Suppressor macrophage treated with lipopolysaccharide for 4 hours (primary cell): ENCODE results near the gene EBF4.

Source experiments
- DNase-seq: peaks from one replicate; pipeline ENCODE4 v3.0.0-alpha.2; 2020

The EBF4 gene

GRCh38 chr20:2745936-2746635 is 53.5 kb downstream of the EBF4 start:
- no peak for DNase-seq

DNA sequence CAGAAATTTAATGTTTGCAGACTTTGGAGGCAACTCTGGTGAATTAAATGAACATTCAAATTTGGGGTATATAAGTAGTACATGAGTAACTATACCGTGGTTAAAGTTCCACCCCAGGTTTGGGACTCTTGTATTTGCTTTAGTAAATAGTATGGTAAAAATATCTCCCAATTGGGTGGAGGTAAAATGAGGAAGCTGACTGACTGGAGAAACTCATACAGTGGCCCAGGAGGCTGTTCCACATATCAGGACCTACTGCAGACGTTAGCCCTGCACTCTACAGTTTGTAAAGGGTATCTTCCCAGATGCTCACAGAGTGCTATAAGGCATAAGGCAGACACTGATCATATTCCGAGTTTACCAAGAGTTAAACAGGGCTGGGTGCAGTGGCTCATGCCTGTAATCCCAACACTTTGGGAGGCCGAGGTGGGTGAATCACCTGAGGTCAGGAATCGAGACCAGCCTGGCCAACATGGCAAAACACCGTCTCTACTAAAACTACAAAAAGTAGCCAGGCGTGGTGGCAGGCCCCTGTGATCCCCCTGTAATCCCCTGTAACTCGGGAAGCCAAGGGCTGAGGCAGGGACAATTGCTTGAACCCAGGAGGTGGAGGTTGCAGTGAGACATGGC is 54.2 kb downstream of the EBF4 start:
- DNase-seq, result no peak

- no peak for DNase-seq
Measured at GRCh38 chr20:2747676-2748235, 55.2 kb downstream of the EBF4 start.

DNA sequence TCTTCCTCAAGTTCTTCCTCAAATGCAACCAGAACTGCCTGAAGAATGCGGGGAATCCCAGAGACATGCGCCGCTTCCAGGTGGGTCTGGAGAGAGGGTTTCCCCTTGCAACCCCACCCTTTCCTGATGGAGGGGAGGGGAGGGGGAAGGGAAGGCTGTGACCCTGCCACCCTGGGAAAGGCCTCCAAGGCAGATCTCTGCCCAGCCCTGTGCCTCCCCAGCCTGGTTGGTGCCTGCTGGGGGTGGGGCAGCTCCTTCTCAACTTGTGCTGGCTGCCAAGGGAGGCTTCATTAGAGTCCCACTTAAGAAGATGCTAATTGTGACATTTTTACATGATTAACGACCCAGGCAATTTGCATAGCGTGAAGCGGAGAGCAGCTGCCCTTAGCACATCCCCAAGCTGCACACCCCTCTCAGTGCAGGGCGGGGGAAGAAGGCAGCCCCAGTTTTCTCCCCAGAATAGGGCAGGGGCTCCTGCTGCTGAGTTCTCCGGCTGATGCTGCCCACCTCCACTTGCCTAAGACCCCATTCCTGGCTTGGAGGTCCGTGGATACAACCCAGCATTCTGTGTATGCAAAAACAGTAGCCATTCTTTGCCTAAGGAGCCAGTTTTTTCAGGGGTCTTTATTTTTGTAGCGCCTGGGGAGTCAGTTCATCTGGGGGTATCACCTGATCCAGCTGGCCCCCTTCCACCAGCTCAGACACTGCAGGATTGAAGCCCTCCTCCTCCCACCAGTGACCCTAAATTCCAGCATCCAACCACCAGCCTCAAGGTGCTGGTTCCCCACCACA is 56.2 kb downstream of the EBF4 start:
- no peak for DNase-seq

GRCh38 chr20:2749343-2749950 is 56.9 kb downstream of the EBF4 start:
- DNase-seq, result no peak

GRCh38 chr20:2749951-2750490 is 57.4 kb downstream of the EBF4 start:
- DNase-seq, result no peak

GRCh38 chr20:2750491-2751251 is 58.1 kb downstream of the EBF4 start:
- peak; percentile 86 for DNase-seq

GRCh38 chr20:2751347-2751877 is 58.8 kb downstream of the EBF4 start:
- peak; percentile 29 for DNase-seq

DNA sequence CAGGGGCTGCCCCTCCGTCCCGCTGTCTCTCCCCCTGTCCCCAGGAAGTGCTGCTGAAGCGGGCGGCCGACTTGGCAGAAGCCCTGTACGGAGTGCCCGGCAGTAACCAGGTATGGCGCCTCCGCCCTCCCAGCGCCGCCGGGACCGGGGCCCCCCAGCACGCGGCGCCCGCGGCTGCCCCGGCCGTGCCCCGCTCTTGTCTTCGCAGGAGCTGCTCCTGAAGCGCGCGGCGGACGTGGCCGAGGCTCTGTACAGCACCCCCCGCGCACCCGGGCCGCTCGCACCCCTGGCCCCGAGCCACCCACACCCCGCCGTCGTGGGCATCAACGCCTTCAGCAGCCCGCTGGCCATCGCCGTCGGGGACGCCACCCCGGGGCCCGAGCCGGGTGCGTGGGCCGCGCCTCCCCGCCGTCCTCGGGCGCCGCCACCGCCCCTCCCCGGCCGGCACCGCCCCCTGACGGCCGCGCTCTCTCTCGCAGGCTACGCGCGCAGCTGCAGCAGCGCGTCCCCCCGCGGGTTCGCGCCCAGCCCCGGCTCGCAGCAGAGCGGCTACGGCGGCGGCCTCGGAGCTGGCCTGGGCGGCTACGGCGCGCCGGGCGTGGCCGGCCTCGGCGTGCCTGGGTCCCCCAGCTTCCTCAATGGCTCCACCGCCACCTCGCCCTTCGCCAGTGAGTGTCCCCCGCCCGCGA is 59.4 kb downstream of the EBF4 start:
- DNase-seq, result peak; percentile 37

DNA sequence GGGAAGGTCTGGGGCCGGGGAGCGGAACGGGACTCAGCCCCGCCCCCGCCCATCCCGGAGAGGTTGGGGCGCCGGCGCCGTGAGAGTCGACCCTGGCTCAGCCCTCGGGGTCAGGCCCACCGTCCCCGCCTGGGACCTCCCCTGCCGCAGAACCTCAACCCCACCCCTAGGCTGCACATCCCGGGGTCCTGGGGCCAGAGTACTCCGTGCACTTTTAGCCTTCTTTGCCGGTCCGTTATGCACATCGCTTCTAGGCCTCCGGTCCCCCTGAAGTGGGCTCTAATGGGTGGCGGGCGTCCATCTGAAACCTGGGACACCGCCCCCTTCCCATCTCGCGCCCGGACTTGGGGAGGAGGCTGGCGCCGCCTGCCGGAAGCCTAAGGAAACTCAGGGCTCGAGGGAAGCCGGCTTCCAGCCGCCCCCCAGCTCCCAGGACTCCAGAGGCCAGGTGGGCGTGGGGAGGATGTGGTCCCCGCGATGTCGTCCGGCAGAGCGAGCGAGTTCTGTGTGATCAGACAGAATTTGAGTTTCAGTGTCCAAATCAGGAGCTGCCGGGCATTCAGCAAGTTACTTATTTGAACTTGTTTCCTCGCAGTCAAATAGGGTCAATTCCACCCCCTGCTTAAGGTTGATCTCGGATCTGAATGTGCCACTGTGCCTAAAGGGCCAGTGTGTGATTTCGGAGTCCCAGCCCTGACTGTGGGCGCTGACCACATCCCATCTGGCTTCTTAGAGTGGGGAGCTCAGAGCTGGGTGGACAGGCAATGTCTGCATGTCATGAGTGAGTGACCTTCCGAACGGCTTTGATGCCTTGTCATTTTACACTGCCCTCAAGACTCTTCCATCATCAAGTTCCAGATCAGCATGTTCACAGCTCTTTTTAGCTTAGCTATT is 60.2 kb downstream of the EBF4 start:
- peak; percentile 64 for DNase-seq

- no peak for DNase-seq
Measured at GRCh38 chr20:2753461-2754040, 61.0 kb downstream of the EBF4 start.

DNA sequence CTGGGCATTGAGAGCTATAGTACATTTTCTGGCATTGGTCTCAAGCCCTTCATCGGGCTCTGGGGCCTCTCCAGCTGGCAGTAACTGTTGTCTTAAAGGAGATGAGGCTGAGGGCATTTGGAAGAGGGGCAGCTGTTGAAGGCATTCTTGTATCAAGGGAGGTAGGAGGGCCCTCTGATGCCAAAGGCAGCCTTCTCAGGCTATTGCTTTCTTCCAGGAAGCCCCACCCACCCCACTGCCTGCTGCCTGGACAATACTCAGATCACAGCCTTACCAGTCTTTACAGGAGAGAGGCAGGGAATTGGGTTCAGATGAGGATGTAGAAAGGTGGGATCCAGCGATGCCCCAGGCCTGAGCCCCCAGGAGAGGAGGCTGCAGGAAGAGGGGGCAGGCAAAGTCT is 61.8 kb downstream of the EBF4 start:
- DNase-seq, result no peak

GRCh38 chr20:2755451-2756055 is 63.0 kb downstream of the EBF4 start:
- DNase-seq, result no peak

DNA sequence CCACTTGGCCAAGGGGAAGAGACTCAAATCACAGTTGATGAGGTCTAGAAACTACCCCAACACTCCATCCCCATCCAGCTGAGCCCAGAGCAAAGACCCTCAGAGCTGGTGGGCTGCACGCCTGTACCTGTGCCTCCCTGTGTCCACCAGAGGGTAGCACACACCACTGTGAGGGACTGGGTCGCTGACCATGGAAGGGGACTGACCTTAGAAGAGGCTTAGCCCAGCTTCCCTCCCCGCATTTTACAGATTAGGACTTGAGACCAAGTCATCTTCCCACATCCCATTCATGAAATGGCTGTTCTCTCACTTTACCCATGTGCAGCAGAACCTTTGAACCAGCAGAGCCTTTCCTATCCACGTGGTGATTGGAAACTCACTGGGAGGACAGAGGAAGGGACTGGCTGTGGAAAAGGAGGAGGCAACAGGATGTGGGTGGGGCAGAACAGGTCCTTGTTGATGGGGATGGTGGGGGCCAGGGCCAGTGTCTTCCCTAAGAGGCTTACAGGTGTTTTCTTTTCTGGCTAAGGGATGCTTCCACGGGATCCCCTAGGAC is 63.6 kb downstream of the EBF4 start:
- peak; percentile 48 for DNase-seq

- DNase-seq, result no peak
Measured at GRCh38 chr20:2757001-2757400, 64.4 kb downstream of the EBF4 start.

GRCh38 chr20:2757969-2758368 is 65.4 kb downstream of the EBF4 start:
- no peak for DNase-seq

- DNase-seq, result no peak
Measured at GRCh38 chr20:2759143-2759542, 66.6 kb downstream of the EBF4 start.

DNA sequence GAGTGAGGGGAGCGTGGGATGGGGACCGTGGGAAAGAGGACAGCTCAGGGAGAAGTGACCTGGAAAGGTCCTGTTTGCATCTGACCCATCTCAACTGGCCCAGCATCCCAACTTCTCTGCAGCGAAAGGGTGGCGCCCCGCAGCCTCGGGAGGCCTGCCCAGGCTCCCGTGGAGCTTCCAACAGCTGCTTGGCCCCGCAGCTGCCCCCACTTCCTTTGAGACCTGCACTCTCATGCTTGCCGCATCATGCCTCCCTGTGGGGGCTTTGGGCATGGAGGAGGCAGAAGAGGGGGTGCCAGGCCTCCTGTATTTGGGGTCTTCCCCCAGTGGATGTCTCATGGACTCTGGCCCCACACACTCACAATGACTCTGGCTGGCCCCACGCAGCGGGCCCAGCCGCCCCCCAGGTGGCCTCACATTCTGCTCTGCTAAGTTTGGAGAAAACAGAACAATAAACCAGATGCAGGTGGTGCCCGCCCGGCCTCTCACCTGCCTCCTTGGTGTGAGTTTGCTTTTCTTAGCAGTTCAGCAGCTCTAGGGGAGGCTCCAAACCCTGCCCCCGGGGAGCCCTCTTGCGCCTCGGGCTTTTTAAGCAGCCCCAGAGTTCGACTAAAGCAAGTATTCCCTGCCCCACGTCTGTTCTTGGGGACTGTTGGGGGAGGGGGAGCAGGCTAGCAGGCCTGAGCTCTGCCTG is 67.2 kb downstream of the EBF4 start:
- no peak for DNase-seq
